ELR (cell line): ENCODE data around the gene IGFBP2.
A peak's percentile ranks its signal among the peaks of the same experiment; 100 is the strongest.

Experiments
- DNase-seq: peaks from one replicate; pipeline ENCODE4 v3.0.0-alpha.2; 2015; ENCODE audit warnings: low read depth

IGFBP2 gene

GRCh38 chr2:216702756-216703155 lies 69.5 kb downstream of the IGFBP2 start:
- no peak for DNase-seq

- peak; percentile 30 for DNase-seq
Measured at GRCh38 chr2:216710551-216711301, 77.5 kb downstream of the IGFBP2 start.

- DNase-seq = no peak
Measured at GRCh38 chr2:216711348-216711747, 78.1 kb downstream of the IGFBP2 start.

GRCh38 chr2:216713691-216714336 lies 80.6 kb downstream of the IGFBP2 start:
- DNase-seq = peak; percentile 76
